ENCODE results near the gene PLA2G6.

DNA sequence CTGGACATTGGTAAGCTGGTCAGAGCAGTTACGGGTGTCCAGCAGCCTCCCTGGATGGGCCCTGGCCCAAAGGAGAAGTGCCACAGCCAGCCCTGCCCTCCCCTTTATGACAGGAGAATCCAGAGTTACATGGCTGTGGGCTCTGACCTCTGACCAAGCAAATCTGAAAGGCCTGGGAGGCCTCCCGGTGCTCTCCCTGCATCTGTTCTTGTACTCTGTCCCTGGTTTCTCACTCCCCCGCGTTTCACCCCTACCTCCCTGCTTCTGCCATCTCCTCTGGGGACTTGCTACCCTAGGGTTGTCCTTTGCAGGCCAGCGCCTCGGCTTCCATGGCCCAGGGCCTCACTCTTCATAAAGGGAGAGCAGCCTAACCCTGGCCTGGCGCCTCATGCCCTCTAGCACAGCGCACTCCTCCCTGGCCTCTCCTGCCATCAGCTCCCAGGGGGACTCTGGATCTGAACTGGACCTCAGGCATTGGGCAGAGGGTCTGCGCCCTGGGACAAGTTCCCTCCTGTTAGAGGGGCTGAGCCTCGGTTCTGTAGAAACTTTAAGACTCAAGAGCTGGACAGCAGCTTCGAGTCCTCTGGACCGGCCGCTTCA, 113.8 kb downstream of the PLA2G6 start:
- TF ChIP-seq EZH2phosphoT487 (IDR thresholded peaks at IDR 0.05; ENCODE audit: insufficient read depth, low read depth) (no peak), EZH2 (IDR thresholded peaks at IDR 0.05; ENCODE audit: insufficient read depth, poor library complexity, severe bottlenecking) (no peak)

All from GM23248 (cell line).